Testis (tissue), 2 donors: ENCODE measurements around the gene AGBL4.

ENCODE experiments used
- POLR2A ChIP-seq: fragments of 450-650 bp; IDR thresholded peaks from one replicate; pipeline ENCODE4 v1.6.1; 2017; ENCODE audit warnings: antibody characterized with exemption, mild to moderate bottlenecking, moderate library complexity
- TF ChIP-seq, protein P1 (sequence below), 3 experiments: fragments of 450-650 bp in 2 of 3; fragments of 200-600 bp in 1 of 3; sonication (generic) in 1 of 3; IDR thresholded peaks; one replicate each; pipeline ENCODE4 v1.5.1; 2016 to 2019; ENCODE audit warnings: antibody characterized with exemption in 3 of 3, mild to moderate bottlenecking in 2 of 3, moderate library complexity in 1 of 3

GRCh38 chr1:48790397-48790796 is 1233.4 kb downstream of the AGBL4 start:
- TF ChIP-seq, protein P1, sequence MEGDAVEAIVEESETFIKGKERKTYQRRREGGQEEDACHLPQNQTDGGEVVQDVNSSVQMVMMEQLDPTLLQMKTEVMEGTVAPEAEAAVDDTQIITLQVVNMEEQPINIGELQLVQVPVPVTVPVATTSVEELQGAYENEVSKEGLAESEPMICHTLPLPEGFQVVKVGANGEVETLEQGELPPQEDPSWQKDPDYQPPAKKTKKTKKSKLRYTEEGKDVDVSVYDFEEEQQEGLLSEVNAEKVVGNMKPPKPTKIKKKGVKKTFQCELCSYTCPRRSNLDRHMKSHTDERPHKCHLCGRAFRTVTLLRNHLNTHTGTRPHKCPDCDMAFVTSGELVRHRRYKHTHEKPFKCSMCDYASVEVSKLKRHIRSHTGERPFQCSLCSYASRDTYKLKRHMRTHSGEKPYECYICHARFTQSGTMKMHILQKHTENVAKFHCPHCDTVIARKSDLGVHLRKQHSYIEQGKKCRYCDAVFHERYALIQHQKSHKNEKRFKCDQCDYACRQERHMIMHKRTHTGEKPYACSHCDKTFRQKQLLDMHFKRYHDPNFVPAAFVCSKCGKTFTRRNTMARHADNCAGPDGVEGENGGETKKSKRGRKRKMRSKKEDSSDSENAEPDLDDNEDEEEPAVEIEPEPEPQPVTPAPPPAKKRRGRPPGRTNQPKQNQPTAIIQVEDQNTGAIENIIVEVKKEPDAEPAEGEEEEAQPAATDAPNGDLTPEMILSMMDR (IDR thresholded peaks at IDR 0.05) = no peak
- TF ChIP-seq POLR2A = no peak
